Left colon (tissue), 2 donors: ENCODE data around the gene FMR1NB. TPM values are rescaled to one million over a fixed set of nuclear protein-coding genes. Genes with fewer than 3 reads are reported as not detected.

Source experiments
- ATAC-seq: fragments of 200-7000 bp; cut with Tn5 transposase; one replicate; pipeline ENCODE4 v1.9.1; 2020; ENCODE audit warnings: mild to moderate bottlenecking, moderate library complexity
- DNase-seq, 2 donors: peaks; one replicate each; pipeline ENCODE4 v3.0.0-alpha.2; 2020
- intact Hi-C, 2 donors: fragments of 100-400 bp; cut with DNase I in 1 of 2; cut with micrococcal nuclease in 1 of 2; formaldehyde crosslinking; loops; one replicate each; pipeline versions ENCODE4 v1.11.2 to v1.14.0; 2022; cut with DNase I, micrococcal nuclease
- total RNA-seq, 2 donors: library from RNA; stranded (reverse); fragmentation: NEBNext Ultra II Directional; extraction: Animal tissue kit (Norgen Biotek cat#: 25700); gene quantifications; one replicate each; pipeline ENCODE4 v1.2.1, GENCODE V29; 2021
- donor health status: DM: no; HTN: no; CAD: no.
- donor health status: DM: yes; HTN: yes; CAD: no.

Gene FMR1NB
- total RNA-seq, 2 donors from 2014 or later = not detected

DNA sequence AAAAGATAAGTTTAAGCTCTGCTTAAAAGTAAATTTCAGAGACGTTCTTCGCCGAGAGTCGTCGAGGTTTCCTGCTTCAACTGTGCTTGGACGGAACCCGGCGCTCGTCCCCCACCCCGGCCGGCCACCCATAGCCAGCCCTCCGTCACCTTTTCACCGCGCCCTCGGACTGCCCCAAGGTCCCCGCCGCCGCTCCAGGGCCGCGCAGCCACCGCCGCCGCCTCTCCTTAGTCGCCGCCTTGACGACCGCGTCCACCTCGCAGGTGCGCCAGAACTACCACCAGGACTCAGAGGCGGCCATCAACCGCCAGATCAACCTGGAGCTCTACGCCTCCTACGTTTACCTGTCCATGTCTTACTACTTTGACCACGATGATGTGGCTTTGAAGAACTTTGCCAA lies 70.8 kb downstream of the FMR1NB start:
- intact Hi-C loops = no loop called here
- DNase-seq (no peak), ATAC-seq (no peak)

DNA sequence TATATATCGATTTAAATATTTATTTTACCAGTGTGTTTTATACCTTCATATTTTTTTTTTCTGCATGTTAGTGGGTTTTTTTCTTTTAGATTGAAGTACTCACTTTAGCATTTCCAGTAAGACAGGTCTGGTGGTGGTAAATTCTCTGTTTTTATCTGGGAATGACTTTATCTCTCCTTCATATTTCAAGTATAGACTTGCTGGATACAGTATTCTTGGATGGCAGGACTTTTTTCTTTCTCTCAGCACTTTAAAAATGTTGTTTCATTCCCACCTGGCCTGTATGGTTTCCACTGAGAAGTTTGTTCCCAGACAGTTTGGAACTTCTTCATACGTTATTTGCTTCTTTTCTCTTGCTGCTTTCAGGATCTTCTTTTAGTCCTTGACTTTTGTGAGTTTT lies 86.1 kb downstream of the FMR1NB start:
- no peak for ATAC-seq

DNA sequence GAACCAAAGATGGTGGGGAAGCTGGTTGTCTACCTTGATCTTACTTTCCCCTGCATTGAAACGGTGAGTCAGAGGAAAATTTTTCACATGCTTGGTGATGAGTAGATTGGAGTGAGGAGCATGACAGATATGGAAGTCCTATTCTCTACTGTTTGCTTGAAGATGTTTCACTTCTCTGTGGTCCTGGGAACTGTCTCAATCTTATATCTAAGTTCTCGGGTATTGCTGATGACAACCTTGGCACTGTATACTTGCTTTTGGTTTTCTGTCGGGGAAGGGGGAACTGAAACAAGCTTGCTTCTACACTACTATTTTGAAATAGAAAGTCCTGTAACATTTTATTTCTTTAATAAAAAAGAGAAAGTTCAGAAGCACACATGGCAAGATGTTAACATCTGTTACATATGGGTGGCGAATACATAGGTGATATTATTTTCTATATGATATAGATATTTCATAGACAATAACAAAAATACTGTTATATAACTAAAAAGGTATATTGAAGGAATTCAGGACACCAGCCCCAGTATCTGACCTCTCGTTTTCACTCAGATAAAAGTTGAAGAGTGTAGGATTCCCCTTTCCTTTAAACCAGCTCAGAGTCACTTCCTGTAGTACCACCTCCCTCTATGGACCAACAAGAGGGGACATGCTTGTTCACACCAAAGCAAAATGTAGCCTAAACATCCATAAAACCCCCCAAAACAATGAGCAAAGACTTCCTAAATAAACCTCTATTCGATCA lies 88.8 kb downstream of the FMR1NB start:
- no peak for ATAC-seq
- intact Hi-C loops = no loop called here
- no peak for DNase-seq

More for the DNA sequence above, 86.1 kb downstream of the FMR1NB start:
- DNase-seq = no peak
- intact Hi-C loops = no loop called here

DNA sequence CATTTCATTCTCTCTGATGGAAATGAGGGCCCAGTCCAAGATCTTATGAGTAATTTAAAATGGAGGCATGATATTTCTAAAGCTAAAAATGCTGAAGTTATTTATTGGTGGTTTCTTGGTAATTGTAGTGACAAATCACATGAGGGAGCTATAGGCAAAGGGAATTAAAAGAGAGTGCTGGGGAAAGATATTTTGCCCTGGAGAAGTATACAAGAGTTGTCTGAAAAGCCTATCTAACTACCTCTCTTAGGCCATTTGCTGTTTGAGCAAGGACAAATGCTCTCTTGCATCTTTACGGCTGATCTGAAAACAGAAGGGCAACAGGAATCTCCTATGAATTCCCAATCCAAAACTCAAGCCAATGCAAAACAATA lies 89.4 kb downstream of the FMR1NB start:
- DNase-seq = no peak
- ATAC-seq = no peak
- intact Hi-C loops = no loop called here

Other genes starting within 250 kb of the FMR1NB start
- 10 to 100 TPM; 35.0 to 40.2 TPM for gene FMR1, start 69.4 kb upstream of the FMR1NB start, total RNA-seq